NT2/D1 (cell line): Measurements from ENCODE around the gene POU6F2.

ENCODE experiments used
- SUZ12 ChIP-seq: IDR thresholded peaks from 2 replicates; pipeline ENCODE4 v1.6.1; 2011; ENCODE audit not compliant: insufficient read length, insufficient read depth; ENCODE audit errors: extremely low read depth
- YY1 ChIP-seq: IDR thresholded peaks from 2 replicates; pipeline ENCODE4 v1.6.1; 2011; ENCODE audit not compliant: insufficient read length, insufficient read depth
- ZNF274 ChIP-seq: IDR thresholded peaks from 2 replicates; pipeline ENCODE4 v1.6.1; 2011; ENCODE audit warnings: mild to moderate bottlenecking, low read depth, low read length

GRCh38 chr7:39152701-39153100, 175.0 kb downstream of the POU6F2 start:
- TF ChIP-seq ZNF274 (no peak), SUZ12 (no peak), YY1 (no peak)
